Jurkat, Clone E6-1 (cell line): Measurements from ENCODE around the gene TMEM8B.
"Not testable (repeated sequence)": the region's sequence is repeated elsewhere in the genome, so short reads cannot be mapped to it uniquely, and the experiment has no call there.

Experiments used
- DNase-seq: peaks from one replicate; pipeline ENCODE4 v3.0.0-alpha.2; 2011; ENCODE audit warnings: low read depth, low spot score
- H3K4me3 ChIP-seq: 2 replicates; pipeline ENCODE4 v1.5.1; 2011; ENCODE audit warnings: mild to moderate bottlenecking, low read length, control low read depth, moderate library complexity

The TMEM8B gene

DNA sequence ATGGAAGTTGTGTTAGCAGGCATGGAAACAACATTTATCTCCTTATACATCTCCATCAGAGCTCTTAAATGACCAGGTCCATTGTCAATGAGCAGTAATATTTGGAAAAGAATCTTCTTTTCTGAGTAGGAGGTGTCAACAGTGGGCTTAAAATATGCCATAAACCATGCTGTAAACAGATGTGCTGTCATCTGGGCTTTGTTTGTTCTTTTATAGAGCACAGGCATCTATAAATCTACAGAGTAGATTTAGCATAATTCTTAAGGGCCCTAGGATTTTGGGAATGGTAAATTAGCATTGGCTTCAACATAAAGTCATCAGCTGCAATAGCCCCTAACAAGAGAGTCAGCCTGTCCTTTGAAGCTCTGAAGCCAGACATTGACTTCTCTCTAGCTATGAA is 69.3 kb downstream of the TMEM8B start:
- no peak for DNase-seq
- H3K4me3 ChIP-seq, result no peak overlapping the region

DNA sequence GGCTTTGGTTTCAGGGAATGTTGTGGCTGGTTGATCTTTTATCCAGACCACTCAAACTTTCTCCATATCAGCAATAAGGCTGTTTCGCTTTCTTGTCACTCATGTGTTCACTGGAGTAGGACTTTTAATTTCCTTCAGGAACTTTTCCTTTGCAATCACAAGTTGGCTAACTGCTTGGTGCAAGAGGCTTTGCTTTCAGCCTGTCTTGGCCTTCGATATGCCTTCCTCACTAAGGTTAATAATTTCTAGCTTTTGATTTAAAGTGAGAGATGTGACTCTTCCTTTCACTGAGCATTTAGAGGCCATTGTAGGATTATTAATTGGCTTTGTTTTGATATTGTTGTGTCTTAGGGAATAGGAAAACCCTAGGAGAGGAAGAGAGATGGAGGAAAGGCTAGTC is 70.0 kb downstream of the TMEM8B start:
- no peak for DNase-seq
- H3K4me3 ChIP-seq, result no peak overlapping the region

DNA sequence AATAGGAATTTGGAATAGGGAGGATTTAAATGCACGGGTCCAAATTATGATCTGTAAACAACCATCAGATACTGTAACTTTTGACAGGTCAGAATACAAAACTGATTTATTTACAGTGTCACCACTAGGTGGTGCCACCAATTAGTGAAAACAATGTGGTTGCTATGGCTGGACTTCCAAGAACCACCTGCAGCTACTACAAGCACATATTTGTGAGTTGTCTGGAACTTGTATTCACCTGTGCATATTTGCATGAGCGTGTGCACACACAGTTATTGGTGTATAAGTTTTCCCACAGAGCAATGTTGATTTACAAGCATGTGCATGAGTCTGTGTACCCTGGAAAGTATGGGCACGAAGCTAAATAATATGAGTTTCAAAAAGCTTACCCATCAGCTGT is 74.0 kb downstream of the TMEM8B start:
- H3K4me3 ChIP-seq, result no peak overlapping the region
- peak; percentile 65 for DNase-seq

DNA sequence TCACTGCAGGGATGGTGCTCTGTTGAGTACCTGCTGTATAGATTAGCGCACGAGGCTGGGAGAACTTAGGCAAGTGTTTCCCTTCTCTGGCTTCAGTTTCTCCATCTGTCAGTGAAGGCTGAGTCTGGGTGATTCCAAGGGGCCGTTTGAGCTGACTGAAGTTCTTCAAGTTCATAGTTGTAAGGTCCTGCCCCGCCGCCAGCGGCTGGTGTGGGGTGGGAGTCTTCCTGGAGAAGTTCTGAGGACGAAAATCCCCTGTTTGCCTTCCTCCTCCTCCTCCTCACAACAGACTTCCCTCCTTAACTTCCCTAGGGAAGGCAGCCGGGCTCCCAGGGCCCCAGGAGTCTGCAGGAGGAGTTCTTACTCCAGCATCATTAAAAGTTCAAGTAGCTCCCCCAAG is 75.3 kb downstream of the TMEM8B start:
- no peak for DNase-seq
- H3K4me3 ChIP-seq, result no peak overlapping the region

DNA sequence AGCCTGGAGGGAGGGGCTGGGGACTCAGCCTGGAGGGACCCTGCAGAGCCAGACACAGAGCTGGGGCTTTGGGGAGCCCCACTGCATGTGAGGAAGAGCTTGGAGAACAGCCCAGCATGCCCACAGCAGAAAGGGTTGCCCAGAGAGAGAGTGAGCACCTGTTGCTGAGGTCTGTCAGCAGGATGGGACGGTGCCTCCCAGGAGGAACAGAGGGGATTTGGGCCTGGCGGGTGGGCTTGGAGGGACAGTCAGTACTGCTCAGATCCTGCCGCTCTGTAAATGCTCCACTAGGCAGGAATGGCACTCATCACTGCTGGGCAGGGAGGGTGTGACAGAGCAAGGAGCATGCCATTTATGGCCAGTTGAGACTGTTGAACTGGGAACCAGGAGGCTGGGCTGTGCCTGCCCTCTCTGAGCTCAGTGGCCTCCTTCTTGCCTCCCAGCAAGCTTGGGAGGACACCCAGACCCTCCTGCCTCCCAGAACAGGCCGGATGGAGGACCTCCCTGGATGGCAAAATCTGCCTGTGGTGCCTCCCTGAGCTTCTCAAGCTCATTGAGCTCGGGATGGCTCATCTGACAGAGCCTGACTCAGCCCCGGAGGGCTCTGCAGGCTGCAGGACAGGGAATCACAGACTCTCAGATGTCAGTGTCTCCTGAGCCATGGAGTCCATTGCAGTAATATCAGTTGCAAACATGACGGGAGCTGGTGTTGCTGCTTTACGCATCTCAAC is 76.2 kb downstream of the TMEM8B start:
- no peak for DNase-seq
- H3K4me3 ChIP-seq, result no peak overlapping the region

DNA sequence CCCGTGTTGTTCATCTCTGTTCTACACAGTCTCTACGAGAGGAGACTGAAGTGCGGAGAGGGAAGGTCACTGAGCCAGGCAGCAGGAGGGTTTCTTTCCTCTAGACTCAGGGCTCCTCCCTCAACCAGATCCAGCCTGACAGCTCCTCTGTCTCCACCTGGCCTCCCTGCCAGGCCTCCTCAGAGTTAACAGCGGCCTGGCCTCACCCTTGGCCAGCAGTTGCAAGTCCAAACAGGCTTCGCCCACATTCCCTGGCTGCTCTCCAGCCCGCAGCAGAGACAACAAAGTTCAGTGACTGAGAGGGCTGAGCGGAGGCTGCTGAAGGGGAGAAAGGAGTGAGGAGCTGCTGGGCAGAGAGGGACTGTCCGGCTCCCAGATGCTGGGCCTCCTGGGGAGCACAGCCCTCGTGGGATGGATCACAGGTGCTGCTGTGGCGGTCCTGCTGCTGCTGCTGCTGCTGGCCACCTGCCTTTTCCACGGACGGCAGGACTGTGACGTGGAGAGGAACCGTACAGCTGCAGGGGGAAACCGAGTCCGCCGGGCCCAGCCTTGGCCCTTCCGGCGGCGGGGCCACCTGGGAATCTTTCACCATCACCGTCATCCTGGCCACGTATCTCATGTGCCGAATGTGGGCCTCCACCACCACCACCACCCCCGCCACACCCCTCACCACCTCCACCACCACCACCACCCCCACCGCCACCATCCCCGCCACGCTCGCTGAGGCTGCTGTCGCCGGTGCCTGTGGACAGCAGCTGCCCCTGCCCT is 77.1 kb downstream of the TMEM8B start, which contains the start of gene HRCT1:
HRCT1 (plus strand) TSS at position 291 of the 768 bp plus-strand sequence; CDS start at position 377, 86 bp downstream.
- DNase-seq, result no peak
- H3K4me3 ChIP-seq, result no peak within 1 kb of the TSS

DNA sequence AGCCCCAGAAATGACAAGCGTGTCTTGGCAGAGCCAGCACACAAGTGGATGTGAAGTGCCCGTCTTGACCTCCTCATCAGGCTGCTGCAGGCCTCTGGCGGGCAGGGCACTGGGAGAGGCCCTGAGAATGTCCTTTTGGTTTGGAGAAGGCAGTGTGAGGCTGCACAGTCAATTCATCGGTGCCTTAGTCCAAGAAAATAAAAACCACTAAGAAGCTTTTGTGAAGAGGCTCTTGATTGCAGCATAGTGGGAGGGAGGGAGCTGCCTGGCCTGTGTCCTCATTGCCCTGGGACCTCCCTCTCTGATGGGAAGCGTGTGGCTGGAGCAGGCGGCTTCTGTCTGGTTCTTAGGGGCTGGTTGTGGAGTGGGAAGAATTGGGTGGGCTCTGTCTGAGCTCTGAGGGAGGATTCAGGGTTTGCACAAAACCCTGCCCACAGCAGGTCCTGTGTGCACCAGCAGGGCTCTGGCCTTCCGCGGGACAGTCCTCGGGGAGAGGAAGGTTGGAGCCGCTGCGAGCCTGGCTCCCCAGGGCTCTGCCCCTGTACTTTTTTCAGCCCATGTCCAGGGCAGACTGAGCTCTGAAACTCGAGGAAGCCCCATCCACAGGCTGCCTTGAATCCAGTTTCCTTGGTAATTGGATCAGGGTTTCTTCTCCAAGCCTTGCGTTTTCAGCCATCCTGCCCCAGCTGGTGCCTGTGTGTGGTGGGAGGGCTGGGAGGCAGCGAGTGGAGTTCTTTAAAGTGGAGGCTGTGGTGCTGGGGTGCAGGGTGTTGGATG is 78.1 kb downstream of the TMEM8B start:
- DNase-seq, result no peak
- no peak overlapping the region for H3K4me3 ChIP-seq

DNA sequence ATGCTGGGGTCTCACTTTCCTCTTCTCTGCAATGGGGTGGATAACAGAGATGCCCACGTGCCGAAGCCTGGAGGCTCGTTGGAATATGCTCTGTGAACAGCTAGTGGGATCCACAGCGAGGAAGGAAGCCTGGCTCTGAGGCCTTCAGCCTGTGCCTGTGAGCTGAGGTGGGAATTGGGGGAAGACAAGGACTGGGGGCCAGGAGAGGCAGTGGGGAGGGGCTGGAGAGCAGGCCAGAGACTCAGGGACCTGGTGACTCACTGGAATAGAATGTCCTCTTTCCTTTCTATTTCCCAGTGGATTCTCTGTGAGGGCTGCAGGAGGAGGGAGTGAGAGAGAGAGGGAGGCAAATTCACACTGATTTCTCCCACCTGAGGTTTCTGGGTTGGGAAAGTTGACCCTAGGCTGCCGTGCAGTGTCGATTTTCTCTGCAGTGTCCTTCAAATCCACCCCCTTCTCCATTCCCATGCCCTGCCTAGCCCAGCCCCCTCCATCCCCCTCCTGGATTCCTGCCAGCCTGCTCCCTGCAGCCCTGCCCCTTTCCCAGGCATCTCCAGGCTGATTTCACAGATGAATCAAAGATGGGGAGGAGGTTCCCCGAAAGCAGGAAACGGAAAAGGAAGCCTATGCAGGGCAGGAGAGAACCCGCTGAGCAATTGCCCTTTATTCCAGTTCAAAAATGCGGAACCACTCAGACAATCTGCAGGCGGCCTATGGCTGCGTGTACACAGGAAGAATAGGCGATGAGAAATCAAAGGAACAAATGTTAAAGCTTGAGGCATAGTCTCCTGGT is 78.9 kb downstream of the TMEM8B start:
- DNase-seq, result no peak
- no peak overlapping the region for H3K4me3 ChIP-seq

DNA sequence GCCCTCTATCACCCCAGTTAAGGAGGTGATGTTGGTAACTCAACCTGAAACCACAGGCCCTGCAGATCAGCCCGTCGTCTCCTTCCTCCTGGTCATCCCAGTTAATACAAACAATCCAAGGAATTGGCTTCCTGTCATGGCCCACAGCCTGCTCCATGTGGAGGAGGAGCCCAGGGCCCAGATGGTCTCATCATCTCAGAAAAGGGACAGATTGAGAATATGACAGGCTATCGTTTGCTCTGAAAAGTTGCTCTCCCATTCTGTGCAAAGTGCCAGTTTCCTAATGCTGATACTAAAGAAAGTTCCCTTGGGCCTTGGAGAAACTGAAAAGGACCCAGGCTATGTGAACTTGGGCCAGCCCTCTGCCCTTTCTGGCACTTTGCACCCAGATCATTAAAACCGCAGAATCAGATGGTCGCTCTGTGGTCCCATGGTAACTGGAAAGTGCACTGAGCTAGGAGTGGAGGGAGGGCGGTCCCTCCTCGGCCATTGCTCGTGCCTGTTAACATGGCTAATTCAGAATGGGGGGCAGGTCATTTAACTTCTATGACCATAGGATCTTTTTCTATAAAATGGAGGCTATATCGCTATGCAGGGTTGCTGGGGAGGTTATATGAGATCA is 79.6 kb downstream of the TMEM8B start:
- no peak for DNase-seq
- H3K4me3 ChIP-seq, result no peak overlapping the region

DNA sequence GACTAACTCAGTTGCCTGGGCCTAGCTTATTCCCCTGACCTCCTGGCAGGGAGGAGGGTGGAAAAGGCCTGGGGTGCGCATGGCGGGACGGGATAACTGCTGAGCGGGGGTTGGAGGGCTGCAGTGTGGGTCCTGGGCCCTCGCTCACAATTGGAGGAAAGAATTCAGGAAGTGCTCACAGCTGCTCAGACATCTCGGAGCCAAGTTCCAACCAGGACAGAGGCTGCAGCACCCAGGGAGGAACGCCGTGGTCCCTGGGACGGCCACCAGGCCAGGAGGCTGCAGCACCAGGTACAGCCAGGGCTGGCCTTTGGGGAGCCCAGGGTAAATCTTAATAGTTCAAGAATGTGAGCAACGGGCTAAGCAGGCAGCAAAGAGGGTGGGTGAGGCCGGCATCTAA is 80.2 kb downstream of the TMEM8B start, which contains the start of gene SPAAR:
SPAAR (plus strand) TSS at position 217 of the 400 bp plus-strand sequence. CDS start 974 bp downstream, outside the sequence.
- no peak for DNase-seq
- H3K4me3 ChIP-seq, result no peak within 1 kb of the TSS

DNA sequence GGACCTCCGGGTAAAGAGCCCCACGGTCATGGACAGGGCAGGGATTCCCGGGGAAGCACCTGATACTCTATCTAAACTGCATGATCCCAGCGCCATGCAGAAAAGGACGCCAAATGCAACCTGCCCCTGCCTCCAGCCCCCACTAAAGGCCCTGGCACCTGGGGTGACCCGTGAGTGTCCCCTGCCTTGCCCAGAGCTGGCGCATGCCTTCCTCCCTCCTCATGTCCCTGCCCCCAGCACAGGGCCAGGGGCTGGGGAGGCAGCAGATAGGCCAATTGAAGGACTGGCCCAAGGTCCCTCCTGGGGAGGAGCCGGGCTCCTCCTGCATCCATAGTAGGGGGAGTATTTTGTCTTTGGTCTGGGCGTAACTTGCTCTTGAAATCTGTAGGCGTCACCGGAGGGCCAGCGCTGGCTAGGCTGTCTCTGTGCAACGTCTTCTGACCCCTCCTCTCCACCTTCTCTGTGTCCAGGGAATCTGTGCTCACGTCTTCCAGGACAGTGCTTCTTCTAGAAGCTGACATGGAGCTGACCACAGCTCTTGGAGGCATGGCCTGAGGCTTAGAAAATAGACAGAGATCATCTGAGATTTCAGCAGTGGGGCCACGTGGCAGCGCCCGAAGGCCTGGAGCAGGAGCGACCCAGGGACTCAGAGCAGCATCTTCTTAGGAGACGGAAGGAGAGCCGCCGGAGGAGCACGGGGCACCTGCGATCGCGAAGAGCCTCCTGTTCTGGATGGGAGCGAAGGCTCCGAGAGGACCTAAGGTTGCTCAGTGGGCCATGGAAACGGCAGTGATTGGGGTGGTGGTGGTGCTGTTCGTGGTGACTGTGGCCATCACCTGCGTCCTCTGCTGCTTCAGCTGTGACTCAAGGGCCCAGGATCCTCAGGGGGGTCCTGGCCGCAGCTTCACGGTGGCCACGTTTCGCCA is 80.9 kb downstream of the TMEM8B start:
- H3K4me3 ChIP-seq, result no peak overlapping the region
- DNase-seq, result no peak

DNA sequence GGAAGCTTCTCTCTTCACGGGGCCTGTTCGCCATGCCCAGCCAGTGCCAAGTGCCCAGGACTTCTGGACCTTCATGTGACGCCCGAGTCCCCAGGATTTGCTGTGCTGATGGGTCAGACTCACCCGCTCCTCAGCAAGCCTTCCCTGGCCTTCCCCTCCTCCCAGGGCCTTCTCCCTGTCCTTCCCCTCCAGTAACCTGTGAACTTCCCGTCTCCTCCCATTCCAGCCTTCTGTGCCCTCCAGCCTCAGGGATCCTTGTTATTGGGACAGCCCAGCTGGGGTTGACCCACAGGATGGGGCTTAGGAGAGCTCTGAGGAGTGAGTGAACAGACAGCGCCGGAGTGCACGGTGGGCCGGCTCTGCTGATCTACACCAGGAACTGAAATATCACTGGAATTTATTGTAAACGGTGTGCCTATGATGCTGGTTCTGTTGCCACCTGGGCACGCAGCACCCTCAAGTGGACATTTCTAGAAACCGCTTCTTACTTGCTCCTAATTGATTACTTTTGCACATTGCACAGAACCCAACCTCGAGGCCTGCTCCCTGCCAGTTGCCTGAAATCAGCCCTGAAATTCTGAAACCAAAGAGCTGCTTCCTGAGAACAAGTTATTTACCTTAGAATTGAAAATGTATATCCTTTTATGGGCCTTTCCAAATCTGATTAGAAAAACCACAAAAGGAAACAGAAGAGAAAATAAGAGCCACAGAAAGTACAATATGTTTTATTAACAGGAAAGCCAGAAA is 81.8 kb downstream of the TMEM8B start:
- peak; percentile 52 for DNase-seq
- H3K4me3 ChIP-seq, result no peak overlapping the region

DNA sequence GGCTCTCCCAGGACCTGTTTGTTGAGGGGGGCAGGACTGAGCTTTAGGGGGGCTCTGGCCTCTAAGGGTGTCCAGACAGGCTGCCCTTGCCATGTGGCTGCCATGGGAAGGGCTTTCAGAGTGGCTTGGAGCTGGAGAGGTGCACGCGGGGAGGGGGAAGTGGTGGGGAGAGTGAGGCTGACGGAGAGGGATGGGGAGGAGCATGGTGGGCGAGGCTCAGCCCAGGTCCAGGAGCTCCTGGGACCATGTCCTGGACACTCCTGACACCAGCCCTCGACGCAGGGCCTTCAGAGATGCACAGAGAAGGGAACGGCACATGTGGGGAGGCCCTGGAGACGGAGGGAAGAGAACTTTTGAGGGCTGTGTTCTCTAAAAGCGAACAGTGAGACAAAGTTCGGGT is 82.7 kb downstream of the TMEM8B start:
- H3K4me3 ChIP-seq, result no peak overlapping the region
- no peak for DNase-seq

DNA sequence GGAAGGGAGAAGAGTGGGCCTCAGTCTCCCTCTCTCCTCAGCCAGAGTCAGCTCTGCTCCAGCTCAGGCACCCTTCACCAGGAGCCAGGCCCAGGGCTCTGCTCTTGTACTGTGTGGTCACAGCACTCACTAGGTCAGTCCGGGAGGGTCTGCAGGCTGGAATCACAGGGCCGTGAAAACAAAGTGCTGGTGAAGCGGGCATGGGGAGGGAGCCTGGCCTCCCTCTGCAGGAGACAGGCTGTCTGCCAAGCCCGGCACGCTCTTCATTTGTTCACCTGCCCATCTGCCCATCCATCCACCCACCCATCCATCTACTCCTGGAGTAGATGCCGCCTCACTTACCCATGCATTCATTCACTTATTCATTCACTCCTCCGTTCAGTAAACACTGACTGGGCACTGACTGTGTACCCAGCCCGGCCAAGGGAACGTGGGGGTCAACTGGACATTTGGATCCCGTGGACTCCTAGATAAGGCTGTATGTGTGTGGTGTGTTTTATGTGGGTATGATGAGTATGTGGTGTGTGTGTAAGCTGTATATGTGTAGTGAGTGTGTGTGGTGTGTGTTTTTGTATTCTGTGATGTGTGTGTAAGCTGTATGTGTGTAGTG is 83.9 kb downstream of the TMEM8B start:
- DNase-seq, result no peak
- H3K4me3 ChIP-seq, result no peak overlapping the region

DNA sequence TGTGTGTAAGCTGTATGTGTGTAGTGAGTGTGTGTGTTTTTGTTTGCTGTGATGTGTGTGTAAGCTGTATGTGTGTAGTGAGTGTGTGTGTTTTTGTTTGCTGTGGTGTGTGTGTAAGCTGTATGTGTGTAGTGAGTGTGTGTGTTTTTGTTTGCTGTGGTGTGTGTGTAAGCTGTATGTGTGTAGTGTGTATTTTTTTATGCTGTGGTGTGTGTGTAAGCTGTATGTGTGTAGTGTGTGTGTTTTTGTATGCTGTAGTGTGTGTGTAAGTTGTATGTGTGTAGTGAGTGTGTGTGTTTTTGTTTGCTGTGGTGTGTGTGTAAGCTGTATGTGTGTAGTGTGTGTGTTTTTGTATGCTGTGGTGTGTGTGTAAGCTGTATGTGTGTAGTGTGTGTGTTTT is 84.4 kb downstream of the TMEM8B start:
- not testable (repeated sequence) for H3K4me3 ChIP-seq

DNA sequence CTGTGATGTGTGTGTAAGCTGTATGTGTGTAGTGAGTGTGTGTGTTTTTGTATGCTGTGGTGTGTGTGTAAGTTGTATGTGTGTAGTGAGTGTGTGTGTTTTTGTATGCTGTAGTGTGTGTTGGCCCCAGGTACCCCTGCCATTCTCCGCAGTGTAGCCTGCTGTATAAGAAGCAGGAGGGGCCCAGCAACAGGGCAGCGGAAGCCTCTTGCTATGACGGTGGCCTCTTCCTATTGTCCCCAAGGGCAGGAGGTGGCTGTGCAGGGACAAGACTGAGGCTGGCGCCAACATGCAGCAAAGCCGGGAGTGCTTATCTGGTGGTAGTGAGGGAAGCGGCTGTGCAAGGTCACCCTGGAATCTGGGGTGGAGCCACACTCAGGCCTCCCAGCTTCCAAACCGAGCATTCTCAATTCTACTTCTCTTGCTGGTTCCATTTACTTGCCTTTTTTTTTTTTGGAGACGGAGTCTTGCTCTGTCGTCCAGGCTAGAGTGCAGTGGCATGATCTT is 85.3 kb downstream of the TMEM8B start:
- no peak for DNase-seq
- no peak overlapping the region for H3K4me3 ChIP-seq

More for the DNA sequence above, 84.4 kb downstream of the TMEM8B start:
- not testable (repeated sequence) for DNase-seq
